ENCODE results near the gene REEP1.

- TF ChIP-seq CTCF (IDR thresholded peaks at IDR 0.05): no peak
- no peak for TF ChIP-seq POLR2A (IDR thresholded peaks at IDR 0.05)
- no peak for TF ChIP-seq POLR2AphosphoS5 (IDR thresholded peaks at IDR 0.05)
Observed at GRCh38 chr2:86186431-86186830, 151.0 kb downstream of the REEP1 start.
